IPS-NIHi11 (cell line): ENCODE results near the gene KTN1.

ENCODE experiments used
- DNase-seq: peaks from one replicate; pipeline ENCODE4 v3.0.0; 2012; ENCODE audit warnings: mixed read lengths, low spot score

Gene KTN1

DNA sequence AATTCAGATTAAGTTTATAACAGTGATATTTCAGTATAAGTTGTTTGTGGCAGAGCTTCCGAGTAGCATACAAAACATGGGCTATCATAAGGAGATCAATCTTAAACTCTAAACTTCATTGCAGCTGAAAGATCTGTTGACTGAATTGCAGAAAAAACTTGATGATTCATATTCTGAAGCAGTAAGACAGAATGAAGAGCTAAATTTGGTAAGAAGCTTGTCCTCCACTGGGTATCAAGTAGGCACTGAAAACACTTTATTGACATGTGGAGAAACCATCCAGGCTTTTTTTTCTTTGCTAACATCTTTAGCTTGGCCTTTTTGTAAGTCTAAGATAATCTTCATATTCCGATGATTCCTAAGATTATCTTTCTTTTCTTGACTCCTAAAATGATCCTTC is 93.0 kb downstream of the KTN1 start:
- no peak for DNase-seq

DNA sequence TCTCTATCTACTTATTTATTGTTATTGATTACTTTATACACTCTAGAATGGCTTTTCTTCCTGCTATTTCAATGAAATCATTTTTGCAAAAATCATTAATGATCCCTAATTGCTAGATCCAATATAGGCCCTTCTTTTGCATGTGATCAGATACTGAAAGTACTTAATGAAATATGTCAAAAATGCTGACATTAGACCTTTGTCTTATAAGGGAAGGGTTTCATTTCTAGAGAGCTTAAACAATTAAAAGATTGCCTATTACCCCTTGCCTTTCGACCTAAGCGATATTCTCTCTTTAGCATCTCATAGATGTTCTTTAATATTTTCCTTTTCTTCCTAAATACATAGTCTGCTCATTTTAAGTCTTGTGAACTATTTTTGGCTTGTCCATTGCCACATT is 101.1 kb downstream of the KTN1 start:
- no peak for DNase-seq

DNA sequence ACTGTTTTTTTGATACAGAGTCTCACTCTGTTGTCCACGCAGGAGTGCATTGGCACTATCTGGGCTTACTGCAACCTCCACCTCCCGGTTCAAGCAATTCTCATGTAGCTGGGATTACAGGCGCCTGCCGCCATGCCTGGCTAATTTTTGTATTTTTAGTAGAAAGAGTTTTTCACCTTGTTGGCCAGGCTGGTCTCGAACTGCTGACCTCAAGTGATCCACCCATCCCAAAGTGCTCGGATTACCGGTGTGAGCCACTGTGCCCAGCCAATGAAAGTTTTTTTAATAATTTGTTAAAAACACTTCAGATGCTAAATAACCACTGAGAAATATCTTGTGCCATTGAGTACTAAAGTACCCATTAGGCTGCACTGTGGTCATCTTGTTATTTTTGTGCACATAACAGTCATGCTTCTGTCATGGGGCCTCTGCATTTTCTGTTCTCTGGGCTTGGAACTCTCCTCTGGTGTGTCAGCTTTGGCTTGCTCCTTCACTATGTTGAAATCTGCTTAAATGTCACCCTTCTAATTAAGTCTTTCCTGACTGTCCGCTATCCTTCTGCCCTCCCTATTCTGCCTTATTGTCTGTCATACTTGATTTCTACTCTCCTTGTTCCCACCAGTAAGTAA is 105.1 kb downstream of the KTN1 start:
- no peak for DNase-seq

DNA sequence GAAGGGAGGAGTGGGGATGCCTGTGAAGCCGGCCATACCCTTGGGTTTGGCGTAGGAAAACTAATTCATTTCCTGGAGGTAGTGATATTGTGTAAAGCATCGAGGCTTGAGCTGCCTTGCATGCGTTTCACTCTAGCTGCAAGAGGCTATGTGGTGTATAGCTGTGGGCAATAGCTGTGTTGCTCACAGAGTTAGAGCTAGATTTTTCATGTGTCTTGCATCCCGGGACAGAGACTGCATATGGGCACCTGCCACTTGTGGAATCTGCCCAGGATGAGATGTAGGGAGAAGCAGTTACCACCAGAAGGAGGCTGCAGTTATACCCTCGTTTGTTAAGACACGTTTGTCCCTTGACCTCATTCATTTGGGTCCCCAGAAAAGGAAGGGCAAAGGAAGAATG is 106.7 kb downstream of the KTN1 start:
- no peak for DNase-seq

DNA sequence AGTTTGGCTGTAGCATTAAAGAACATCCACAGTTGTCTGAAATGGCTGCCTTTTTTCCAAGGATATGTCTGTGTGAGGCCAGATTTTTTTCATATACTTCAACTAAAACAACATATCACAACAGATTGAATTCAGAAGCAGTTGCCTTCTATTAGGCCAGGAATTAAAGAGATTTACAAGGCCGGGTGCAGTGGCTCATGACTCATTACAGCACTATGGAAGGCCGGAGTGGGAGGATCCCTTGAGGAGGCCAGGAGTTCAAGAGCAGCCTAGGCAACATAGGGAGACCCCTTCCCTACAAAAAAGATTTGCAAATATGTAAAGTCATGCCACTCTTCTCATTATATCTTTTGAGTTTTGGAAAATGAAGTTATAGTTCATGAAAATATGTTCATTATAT is 108.6 kb downstream of the KTN1 start:
- DNase-seq = no peak

DNA sequence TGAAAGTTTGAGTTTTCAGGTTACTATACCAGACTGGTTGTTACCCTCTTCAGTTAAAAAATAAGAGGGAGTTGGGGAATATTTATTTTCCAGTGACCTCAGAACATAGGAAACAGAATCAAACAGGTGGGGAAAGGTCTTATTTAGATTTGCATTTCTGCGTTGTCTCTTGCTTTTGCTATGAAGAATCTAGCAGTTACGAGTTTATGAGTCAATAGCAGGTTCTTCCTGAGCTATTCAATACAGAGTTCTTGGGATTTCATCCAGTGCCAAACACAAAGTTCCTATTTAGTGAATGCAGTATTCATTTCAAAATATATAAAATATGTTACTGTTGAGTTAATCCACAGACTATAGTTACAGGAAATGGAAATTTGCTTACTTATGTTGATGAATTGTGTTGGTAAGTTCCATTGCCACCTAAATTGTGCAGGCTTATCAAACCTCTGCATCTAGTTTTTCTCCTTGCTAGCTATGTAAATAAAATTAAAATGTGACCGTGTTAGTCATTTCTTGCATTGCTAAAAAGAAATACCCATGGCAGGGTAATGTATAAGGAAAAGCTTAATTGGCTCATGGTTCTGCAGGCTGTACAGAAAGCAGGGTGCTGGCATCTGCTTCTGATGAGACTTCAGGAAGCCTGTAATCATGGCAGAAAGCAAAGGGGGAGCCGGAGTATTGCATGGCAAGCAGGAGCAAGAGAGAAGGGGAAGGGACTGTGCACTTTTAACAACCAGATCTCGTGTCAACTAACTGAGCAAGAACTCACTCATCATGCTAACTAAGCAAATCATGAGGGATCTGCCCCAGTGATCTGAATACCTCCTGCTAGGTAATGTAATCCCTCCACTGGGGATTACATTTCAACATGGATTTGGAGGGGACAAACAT is 110.2 kb downstream of the KTN1 start:
- DNase-seq = no peak

DNA sequence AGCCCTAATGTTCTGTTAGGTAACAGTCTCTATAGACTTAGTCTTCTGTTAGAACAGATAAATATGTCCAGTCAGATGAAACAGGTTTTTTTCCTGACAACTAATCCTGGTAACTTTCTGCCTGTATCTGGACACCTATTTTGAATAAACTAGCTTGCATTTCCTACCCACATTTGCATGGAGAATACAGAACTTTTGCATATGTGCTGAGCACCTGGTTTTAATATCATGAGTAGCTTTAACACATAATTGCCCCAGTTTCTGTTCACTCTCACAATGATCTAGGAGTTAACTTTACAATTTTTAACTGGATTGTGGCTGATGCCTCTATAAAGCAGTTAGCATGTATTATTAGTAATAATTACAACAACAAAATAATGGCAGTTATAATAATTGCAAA is 111.7 kb downstream of the KTN1 start:
- no peak for DNase-seq

DNA sequence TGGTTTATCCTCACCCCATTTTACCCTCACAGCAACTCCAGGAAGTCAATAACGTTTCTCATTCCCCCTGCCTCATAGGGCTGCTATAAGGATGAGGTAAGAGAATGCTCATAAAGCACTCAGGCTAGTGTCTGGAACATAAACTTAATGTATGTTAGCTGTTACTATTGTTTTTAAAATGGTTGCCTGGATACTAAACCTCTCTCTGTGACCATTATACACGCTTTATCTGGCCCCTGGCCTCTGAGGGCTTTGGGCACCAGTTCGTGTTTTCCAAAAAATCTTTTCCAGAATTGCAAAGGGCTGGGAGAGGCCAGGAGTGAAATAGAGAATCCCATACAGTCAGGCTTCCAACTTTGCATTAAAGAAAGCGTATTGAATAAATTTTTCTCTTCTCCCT is 113.9 kb downstream of the KTN1 start:
- DNase-seq = no peak

DNA sequence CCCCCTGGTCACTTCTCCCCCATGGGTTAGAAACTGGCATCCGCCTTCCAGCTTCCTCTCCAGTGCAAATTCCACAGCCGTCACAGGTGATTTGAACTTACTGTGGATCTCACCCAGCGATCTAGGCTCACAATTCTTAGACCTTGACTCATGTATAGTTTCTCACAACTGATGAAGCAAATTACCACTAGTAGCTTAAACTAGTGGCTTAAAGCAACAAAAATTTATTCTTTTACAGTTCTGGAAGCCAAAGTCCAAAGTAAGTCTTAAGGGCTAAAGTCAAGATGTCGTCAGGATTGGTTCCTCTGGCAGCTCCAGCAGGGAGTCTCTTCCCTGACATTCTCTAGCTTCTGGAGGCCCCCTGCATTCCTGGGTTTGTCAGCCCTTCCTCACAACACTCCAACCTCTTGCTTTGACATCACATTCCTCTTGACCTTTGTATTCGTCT is 117.4 kb downstream of the KTN1 start:
- DNase-seq = no peak

DNA sequence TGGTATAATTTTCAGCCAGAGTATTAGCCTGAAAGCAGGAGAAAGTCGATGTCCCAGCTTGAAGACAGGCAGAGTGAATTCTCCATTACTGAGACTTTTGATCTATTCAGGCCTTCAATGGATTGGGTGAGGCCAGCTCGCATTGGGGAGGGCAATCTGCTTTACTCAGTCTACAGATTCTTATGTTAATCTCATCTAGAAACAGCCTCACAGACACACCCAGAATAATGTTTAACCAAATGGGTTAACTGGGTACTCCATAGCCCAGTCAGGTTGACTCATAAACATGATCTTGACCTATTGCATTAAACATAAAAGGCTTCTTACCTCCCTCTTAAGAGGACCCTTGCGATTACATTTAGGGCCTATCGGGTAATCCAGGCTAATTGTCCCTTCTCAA is 118.0 kb downstream of the KTN1 start:
- no peak for DNase-seq

DNA sequence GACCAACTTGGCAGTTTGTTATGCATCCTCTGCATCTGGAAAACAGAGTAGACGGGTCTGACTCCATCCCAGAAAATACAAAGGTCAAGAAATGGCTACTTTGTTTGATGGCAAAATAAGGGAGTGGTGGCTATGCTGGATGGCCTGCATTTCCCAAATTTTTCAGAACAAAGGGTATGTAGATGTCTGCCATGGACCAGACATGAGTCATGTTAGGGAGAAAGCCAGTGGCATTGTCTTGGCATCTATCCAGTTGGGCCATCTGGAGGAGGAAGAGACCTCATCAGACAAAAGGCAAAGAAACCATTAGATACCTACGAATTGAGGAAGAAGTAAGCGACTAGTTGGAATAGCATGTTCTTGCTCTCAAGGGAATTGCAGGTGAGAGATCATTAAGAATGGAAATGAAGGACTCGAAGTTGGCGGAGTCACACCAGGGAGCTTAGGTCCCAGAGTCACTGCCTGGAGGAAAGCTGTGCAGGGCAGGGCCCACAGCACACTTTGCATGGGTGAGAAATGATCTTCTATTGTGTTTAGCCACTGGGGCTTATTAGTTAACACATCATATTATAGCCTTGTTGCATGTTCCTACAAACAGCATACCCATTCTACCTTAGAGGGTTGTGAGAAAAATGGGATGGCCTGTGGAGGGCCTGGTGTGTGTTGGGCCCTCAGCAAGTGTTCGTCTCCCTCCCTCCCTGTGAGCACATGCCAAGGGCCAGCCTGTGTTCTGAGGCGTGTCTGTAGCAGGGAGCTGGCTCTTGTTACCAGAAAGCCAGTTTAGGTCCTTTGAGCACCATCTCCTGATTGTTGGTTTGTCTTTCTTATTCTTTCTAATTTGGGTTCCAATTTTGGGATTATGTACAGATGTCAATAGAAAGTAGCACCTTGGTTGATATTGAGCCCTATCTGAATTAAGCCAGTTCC is 119.4 kb downstream of the KTN1 start:
- peak; percentile 25 for DNase-seq

DNA sequence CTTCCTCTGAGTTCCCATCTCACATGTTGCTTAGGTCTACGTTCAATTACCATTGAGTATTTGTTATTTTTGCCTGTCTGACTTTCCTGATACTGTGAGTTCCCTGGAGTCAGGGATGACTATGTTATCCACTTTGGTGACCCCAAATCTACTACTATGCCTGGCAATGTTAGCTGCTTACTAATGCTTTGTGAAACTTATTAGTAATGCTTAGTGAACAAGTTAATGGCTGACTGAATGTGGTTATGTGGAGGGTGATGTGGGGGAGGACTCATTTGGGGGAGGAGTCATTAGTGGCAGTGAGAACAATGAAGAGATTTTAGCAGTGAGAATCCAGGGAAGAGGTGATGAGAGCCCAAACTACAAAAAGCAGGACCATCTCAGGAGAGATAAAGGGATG is 121.6 kb downstream of the KTN1 start:
- no peak for DNase-seq

DNA sequence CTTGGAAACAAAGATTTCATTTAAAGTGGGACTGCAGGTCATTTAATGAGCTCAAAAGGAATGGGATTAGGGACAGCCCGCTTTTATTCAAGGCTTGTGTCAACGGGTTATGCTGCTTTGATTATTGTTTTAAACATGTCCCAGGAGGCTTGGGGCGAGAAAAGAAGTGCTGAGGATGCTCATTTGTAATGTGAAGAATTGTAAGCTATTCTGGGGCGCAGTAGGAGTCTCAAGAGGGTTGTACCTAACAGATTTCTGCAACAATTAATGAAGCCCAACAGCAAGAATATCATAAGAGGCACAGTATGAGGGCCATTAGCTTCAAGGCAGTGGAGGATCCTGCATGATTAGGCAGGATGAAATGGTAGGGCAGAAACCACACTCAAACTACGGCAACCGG is 122.5 kb downstream of the KTN1 start:
- DNase-seq = no peak

DNA sequence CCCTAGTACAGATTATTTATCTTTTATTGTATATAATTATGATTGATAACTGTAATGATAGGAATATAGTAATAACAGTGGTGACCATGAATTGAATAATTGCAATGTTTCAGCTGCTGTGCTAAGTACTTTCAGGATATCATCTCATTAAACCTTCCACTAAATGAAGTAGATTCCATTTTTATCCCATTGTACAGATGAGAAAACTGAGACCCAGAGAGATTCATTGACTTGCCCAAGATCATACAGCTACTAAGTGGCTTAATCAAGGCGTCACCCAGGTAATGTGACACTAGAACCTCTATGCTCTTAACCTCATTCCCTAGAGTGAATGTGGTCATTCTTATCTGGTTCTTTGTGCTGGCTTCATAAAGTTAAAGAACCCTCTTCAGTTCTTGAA is 124.6 kb downstream of the KTN1 start:
- no peak for DNase-seq

DNA sequence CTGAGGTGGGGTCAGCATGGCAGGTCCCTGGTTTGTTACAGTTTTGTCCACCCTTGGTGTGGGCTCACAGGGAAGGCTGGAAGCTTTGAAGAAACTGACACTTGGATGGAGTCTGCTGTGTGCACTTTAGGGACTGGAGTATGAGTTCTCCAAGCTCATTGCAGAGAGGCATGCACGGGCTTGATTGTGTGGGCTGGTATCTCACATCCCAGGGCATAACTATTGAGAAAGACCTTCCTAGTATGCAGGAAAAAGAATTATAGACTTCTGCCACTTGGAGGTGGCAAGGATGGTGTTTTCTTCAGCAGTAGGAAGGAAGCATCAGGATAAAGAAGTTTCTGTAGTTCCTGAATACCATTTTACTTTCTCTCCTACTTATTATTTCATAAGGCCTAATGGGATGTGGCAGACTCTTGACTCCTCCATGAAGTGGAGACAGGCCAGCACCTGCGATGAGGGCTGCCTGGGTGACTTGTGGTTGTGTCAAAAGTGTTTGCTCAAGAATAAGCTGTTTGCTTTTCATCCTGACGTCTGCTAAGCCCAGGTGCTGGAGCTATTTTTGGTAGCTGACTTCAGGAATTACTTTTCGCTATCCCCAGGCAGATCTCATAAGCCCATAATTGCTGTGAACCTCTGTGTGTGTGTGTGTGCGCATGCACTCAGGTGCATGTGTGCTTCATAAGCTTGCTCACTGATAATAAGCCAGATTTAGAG is 125.8 kb downstream of the KTN1 start:
- no peak for DNase-seq

DNA sequence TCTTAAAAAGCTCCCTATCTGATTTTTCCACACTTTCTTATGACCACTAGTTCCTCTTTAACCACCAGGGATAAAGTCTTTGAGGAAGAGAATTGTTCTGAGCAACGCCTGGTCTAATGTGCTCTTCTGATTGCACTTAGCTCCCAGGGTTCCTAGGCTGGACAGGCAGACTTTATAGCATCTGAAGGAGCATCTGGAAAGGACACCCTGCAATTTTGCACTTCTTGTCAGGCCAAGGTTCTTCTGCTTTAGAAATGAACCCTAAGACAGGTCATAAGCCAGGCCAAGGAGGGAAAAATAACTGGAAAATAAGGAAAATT is 126.3 kb downstream of the KTN1 start:
- no peak for DNase-seq

DNA sequence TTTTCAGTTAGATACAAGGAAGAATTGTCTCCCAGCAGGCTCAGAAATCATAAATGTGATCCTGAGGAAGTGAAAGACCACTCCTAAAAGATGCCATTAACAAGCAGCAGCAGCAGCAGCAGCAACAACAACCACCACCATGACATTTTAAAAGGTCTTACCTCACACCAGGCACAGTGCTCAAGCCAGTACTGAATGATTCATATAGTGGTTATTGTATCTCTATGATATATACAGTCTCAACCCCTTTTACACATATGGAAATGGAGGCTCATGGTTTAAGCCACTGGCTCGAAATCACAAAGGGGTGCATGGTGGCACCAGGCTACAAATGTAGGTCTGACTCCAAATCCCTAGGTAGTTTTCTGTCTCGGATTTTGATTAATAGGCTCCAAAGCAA is 126.9 kb downstream of the KTN1 start:
- no peak for DNase-seq

DNA sequence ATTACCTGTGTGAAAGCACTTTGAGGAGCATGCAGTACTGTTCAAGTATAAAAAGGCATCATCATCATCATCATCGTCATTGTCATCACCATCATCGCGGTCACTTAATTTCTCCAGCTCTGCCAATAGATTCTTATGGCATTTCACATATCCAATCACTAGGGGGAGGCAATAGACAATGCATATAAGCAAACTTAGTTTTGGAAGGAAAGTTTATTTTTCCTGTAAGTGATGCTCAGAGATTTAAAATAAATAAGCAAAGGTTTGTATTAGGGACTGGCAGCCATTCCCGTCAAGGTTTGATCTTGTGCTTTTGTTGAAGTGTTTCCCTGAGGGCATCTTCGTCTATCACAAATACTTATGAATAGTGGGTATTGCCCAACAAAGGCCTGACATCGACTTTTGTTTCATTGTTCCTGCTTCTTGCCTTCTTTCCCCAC is 127.4 kb downstream of the KTN1 start:
- DNase-seq = peak; percentile 25

DNA sequence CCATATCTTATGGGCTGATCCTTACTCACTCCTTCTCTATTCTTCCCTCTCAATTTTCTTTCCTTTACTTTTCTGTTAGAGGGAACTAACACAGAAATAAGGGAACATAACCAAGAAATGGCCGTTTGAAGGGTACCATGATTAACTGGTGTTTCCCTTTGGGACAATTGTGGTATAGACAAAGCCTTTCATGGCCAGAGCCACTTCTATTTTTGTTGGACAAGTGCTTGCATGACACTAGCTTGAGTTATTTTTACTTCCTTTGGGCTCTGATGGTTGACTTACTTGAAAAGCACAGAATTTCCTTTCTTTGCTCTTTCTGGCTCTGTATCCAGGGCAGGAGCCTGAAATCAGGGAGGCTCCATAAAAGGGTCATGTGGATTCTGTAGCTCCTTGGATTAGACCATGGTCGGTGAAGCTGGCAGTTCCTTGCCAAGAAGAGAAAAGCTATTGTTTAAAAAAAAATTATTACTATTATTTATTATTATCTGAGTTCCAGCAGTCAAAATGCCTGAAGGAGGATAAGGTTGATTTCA is 130.6 kb downstream of the KTN1 start:
- DNase-seq = no peak

DNA sequence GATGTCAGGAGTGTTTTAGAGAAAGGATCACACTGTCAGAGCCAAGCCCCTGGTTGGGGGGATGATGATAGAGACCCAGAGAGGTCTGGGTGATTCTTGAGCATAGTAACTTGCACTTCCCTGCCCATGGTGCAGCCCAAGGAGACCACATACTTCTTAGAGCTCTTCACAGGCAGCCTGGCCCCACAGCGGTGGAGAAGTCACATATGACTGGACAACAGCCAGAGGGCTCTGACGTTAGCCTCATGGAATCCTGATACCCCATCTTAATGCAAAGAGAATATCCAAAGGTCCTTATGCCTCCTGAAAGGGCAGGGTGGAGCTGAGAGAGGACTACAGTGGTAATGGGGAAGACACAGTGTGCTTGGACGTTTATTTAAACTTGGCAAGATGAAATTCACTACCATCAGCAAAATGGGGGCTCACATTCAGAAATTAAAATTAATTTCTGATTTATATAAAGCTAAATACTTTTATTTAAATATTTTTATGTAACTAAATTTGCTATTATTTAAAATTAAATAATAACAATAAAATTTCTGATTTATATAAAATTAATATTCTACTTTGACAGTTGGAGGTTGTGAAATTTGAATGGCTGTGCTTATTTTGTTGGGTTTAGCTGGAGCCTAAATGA is 131.3 kb downstream of the KTN1 start:
- DNase-seq = no peak

DNA sequence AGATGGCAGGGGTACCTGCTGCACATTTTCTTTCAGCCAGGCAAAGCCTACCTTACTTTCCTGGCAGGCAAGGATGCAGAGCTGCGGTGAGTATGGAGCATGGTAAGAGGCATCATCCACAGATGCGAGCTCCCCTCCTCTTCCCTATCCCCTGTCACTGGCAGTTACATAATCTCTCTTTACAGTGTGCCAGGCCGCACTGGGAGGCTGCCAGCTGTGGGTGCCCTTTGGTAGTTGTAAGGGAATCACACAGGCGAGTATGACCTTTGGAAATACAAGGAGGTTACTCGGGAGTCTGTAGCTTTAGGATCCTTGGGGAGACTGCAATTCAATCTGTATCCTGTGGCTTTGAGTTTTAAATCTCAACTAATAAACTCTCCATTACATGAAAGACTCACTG is 132.5 kb downstream of the KTN1 start:
- DNase-seq = no peak
